GM12892 (cell line): ENCODE data around the gene TMEM92.
"Not testable (repeated sequence)": the region's sequence is repeated elsewhere in the genome, so short reads cannot be mapped to it uniquely, and the experiment has no call there.

Source experiments
- POLR2A ChIP-seq: IDR thresholded peaks from 2 replicates; pipeline ENCODE4 v1.6.1; 2011; ENCODE audit warnings: low read depth, low read length, control low read depth
- POLR2AphosphoS5 ChIP-seq: IDR thresholded peaks from 2 replicates; pipeline ENCODE4 v1.6.1; 2011; ENCODE audit warnings: low read depth, low read length, control low read depth
- TAF1 ChIP-seq: IDR thresholded peaks from 2 replicates; pipeline ENCODE4 v1.6.1; 2011; ENCODE audit warnings: low read depth, mild to moderate bottlenecking, control low read depth, low read length, borderline replicate concordance

DNA sequence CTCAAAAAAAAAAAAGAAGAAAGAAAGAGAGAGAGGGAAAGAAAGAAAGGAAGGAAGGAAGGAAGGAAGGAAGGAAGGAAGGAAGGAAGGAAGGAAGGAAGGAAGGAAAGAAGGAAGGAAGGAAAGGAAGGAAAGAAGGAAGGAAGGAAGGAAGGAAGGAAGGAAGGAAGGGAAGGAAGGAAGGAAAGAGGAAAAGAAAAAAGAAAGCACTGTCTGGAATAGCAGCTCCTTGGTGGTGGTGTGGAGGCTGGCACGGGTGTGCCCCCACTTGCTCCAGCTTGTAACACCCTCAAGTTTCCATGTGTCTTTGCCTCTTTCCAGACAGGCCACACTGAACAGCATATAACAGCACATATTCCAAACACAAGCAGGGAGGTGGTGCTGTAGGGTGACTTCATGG is 26.6 kb downstream of the TMEM92 start:
- not testable (repeated sequence) for TF ChIP-seq POLR2A, POLR2AphosphoS5, TAF1
